Skin of body (tissue), 2 donors: ENCODE data around the gene COL6A5. TPM values are rescaled to one million over a fixed set of nuclear protein-coding genes. Genes with fewer than 3 reads are reported as not detected.
"Not testable (repeated sequence)": the region's sequence is repeated elsewhere in the genome, so short reads cannot be mapped to it uniquely, and the experiment has no call there.

Source experiments
- DNase-seq: peaks from one replicate; lab custom pipeline; 2025; lab: John Stamatoyannopoulos, UW
- total RNA-seq: library from RNA; depleted of rRNA; stranded (reverse); fragments of >200 nt; gene quantifications from one replicate; pipeline ENCODE4 v1.2.3, GENCODE V29; 2014

COL6A5 gene, protein sequence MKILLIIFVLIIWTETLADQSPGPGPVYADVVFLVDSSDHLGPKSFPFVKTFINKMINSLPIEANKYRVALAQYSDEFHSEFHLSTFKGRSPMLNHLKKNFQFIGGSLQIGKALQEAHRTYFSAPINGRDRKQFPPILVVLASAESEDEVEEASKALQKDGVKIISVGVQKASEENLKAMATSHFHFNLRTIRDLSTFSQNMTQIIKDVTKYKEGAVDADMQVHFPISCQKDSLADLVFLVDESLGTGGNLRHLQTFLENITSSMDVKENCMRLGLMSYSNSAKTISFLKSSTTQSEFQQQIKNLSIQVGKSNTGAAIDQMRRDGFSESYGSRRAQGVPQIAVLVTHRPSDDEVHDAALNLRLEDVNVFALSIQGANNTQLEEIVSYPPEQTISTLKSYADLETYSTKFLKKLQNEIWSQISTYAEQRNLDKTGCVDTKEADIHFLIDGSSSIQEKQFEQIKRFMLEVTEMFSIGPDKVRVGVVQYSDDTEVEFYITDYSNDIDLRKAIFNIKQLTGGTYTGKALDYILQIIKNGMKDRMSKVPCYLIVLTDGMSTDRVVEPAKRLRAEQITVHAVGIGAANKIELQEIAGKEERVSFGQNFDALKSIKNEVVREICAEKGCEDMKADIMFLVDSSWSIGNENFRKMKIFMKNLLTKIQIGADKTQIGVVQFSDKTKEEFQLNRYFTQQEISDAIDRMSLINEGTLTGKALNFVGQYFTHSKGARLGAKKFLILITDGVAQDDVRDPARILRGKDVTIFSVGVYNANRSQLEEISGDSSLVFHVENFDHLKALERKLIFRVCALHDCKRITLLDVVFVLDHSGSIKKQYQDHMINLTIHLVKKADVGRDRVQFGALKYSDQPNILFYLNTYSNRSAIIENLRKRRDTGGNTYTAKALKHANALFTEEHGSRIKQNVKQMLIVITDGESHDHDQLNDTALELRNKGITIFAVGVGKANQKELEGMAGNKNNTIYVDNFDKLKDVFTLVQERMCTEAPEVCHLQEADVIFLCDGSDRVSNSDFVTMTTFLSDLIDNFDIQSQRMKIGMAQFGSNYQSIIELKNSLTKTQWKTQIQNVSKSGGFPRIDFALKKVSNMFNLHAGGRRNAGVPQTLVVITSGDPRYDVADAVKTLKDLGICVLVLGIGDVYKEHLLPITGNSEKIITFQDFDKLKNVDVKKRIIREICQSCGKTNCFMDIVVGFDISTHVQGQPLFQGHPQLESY (N-terminal part only)
- total RNA-seq = 0.30 TPM

- DNase-seq = no peak
Measured at GRCh38 chr3:130345487-130346079, at the start of gene COL6A5. Gene COL6A5, plus strand, starts transcription at chr3:130345672. Its CDS starts 27,967 bp downstream, at chr3:130373639.

GRCh38 chr3:130299531-130299930 is 45.9 kb upstream of the COL6A5 start:
- DNase-seq = no peak

- DNase-seq = no peak
Measured at GRCh38 chr3:130300888-130301287, 44.6 kb upstream of the COL6A5 start.

- no peak for DNase-seq
Measured at GRCh38 chr3:130310109-130310508, 35.4 kb upstream of the COL6A5 start.

DNA sequence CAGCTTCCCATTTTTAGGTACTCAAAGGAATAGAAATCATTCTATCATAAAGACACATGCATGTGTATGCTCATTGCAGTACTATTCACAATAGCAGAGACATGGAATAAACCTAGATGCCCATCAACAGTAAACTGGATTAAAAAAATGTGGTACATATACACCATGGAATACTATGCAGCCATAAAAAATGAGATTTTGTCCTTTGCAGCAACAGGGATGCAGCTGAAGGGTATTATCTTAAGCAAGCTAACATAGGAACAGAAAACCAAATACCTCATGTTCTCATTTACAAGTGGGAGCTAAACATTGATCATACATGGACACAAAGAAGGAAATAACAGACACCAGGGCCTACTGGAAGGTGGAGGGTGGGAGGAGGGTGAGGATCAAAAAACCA is 33.1 kb upstream of the COL6A5 start:
- no peak for DNase-seq

DNA sequence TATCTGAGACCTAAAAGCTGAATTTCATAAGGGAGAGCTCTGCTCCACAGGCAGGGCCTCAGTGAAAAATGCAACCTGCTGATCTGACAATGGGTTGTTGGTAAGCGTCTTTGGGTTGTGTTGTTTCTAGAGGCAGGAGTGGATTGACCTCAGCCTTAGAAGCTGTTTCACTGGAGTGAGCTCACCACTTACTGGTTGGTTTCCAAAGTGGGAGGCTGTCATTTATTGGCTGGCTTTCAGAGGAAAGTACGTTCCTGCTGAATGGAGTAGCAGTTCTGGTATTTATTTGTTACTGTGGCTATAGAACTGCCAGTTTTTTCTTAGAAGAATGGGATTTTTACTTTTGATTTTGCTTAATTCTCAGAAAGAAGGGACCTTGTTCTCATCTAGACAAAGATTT is 29.3 kb upstream of the COL6A5 start:
- DNase-seq = peak; percentile 47

GRCh38 chr3:130323503-130323902 is 22.0 kb upstream of the COL6A5 start:
- DNase-seq = no peak

DNA sequence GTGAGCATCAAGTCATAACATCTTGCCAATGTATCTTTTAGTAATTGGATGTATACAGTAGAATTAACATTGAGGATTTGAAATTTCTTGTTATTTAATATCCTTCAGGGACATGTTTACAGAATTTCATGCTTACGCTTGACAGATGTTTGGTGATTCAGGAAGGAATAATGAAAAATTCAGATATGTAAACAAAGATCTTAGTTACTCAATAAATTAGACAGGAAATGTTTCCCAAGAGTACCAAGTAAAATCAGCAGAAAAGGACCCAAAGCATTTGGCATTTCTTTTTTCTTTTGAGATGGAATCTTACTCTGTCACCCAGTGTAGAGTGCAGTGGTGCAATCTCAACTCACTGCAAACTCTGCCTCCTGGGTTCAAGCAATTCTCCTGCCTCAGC is 4.7 kb upstream of the COL6A5 start:
- DNase-seq = no peak

DNA sequence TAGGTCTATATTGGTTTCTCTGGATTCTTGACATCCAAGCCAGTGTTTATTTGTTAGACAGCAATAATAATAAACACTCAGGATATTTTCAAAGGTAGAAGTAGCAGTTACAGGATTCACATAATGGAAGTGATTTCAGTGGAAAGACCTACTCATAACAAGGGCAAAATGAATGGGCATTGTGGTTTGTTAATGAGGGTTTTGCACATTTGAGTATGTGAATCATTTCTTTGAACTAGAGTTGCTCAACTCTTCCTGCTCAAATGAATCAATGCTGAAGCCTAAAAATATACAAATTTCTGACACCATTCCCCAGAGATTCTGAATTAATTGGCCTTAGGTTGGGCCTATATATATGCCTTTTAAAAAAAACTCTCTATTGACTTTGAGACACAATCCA is 4.1 kb upstream of the COL6A5 start:
- no peak for DNase-seq

DNA sequence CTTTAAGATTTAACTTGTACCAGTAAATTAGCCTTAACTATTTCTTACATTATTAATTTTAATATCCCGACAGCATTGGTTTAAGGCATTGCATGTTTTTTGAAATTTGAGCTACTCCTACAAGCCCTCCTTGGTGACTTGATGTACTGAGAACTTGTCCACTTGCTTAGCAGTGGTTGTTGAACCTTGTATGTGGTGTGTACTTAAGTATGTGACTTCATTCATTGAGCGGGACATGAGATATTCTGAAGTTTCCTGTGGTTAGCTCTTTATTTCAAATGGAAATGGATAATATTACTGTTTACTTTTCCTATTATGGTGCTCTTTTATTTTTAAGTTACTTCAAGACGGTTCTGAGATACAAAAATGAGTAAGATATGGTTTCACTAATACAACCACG is 3.6 kb upstream of the COL6A5 start:
- no peak for DNase-seq

DNA sequence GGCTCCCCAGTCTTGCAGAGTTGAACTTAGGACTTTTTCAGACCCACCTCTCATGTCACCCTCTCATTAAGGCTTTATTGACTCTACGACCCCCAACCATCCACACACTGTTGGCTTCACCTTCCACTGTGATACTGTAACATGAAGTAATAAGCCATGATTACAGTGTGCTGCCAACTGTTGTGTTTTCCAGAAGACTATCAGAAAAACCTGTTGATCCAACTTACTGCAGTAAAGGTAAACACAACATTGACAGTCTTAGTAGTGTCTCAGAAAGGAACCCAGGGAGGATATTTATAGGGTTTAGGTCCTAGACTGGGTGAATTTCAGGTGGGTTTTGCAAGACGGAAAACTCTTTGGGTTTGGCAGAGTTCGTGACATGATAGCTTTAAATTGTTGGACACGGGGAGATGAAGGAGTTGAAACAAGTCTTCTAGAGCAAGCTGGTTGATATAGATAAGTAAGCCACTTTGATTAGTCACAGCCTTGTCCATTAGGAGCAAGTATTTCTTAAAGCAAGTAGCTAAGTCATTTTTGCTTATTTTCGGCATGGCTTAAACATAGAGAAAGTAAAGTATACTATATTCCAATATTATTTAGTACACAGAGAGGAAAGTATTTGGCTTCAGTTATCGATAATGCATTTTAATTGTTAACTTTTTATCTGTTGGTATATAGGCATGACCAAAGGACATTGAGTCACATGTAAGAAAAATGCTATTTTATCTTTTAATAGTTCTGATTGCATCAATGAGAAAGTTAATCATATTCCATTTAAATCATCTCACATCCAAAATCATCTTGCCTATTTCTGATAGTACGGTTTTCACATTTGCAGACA is 2.4 kb upstream of the COL6A5 start:
- no peak for DNase-seq

GRCh38 chr3:130348258-130348657 is 2.8 kb downstream of the COL6A5 start:
- not testable (repeated sequence) for DNase-seq

- DNase-seq = no peak
Measured at GRCh38 chr3:130354430-130354829, 9.0 kb downstream of the COL6A5 start.

- DNase-seq = no peak
Measured at GRCh38 chr3:130374033-130374432, 28.6 kb downstream of the COL6A5 start.

DNA sequence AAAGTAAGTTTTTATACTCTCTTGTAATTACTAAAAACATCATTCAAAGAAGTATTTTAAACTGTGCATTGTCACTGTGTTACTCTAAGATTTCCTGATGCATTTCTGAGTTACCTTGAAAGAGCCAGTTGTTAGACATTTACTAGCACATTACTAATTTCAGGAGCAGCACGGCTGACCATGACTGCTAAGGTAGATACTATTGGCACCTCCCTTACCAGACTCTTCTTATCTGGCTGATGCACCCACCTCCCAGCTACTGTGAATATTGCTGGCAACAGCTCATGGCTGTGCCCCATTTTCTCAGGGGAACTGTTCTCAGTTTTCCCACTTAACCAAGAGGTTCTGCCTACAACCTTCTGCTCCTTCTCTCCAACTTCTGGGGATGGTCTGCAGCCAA is 29.4 kb downstream of the COL6A5 start:
- no peak for DNase-seq

DNA sequence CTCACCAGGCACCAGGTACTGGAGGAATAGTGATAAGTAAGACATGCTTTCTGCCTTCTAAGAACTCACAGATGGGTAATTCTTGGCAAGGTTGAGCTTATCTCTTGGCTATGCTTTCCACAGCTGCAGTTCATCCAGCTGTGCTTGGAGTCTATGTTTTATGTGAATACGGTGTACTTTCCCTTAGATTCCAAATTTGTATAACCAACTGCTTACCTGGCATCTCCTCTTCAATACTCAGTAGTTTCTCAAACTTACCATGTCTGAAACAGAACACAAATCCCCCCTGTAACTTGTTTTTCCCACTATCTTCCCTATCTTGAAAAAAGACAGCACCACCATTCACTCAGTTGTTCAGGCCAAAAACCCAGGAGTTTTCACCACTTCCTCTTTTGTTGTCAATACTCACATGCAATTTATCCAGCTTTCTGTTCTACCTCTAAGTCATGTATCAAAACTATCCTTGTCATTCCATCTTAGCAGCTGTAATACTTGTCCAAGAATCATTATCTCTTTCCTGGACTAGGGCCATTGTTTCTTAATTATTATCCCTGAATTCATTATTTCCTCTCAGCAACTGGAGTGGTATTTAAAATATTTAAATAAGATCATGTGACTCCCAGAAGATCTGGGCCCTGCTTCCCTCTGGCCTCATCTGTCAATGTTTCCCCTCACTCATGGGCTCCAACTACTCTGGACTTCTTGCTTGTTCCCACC is 32.6 kb downstream of the COL6A5 start:
- no peak for DNase-seq

DNA sequence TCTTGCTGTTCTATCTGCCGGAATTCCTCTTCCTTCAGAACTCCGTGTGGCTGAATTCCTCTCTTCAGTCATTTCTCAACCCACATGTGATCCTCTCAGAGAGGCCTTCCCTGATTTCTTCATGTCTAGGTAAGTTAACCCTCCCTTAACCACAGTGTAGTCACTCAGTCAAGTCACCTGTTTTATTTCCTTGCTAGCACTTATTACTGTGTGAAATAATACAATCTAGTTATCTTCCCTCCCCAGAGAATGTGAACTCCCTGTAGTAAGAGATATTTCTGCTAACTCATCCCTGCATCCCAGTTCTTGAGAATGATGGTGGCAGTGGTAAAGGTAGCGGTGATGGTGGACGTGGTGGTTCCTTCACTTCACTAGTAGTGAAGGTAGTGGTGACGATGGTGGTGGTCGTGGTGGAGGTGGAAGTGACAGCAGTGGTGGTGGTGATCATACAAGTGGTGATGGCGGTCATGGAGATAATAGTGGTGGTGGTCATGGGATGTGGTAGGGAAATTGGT is 33.3 kb downstream of the COL6A5 start:
- DNase-seq = no peak

DNA sequence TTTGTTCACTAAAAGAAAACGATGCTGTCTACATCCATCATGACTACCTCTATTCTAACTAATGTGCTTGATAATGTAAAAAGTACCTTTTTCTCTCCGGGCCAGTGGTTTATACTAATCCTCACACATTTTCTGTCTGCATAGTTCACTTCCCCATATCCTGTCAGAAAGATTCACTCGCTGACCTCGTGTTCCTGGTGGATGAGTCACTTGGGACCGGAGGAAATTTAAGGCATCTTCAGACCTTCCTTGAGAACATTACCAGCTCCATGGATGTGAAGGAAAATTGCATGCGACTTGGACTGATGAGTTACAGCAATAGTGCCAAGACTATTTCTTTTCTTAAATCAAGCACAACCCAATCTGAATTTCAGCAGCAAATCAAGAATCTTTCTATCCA is 33.8 kb downstream of the COL6A5 start:
- no peak for DNase-seq

DNA sequence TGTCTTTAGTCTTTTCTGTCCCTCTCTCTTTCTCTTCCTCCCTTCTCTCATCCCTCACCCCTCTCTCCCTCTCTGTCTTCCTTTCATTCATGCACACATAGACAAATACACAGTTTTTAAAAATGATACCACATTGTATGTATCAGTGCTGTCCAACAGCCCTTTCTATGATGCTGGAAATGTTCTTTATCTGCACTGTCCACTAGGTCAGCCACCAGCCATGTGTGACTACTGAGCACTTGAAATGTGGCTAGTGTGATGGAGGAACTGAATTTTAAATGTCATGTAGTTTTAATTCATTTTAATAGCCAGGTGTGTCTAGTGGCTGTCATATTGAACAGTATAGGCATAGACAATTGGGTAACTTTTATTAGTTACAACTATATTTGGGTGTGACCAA is 34.9 kb downstream of the COL6A5 start:
- no peak for DNase-seq

GRCh38 chr3:130383424-130383823 is 38.0 kb downstream of the COL6A5 start:
- DNase-seq = no peak
